Hematopoietic multipotent progenitor cell treated with erythropoietin and hydrocortisone succinate and interleukin-3 and kit ligand, for 4 days (in vitro differentiated cells): ENCODE data around the gene CD40.

Experiments used
- DNase-seq: peaks from one replicate; pipeline ENCODE4 v3.0.0-alpha.2; 2015

Gene CD40

DNA sequence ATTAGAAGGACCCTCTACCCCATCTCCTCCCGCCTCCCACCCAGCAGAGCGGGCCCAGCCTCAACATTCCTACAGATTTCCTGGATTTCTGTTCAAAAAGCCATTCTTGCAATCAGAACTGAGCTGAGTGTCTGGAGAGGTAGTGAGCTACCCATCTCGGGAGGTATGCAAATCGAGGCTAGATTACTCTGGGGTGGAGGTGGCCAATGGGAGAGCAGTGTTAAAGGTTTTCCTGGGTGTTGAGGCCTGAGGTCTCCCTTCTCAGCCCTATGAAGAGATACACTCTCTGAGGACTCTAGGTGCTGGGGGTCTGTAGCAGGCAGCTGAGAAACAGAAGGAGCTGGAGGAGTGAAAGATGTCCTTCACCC, 57.0 kb downstream of the CD40 start:
- DNase-seq, result no peak

- DNase-seq, result no peak
Observed at GRCh38 chr20:46176739-46177378, 58.7 kb downstream of the CD40 start.

DNA sequence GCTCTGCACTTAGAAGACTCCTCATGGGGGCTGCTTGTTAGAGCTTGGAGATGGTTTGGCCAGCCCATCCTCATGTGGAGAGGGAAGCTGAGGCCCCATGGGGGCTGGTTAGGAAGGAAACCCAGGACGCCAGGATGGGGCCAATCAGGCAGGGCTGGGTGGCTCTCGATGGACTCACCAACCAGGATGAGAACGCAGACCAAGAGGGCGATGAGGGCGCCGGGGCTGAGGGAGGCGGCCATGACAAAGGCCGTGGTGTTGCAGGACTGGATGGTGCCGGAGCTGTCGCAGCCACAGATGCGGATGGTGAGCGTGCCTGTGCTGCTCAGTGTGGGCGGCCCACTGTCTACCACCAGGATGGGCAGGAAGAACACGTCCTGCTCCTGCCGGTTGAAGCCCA, 59.7 kb downstream of the CD40 start:
- no peak for DNase-seq

GRCh38 chr20:46178891-46179290, 60.8 kb downstream of the CD40 start:
- no peak for DNase-seq
